Bronchial epithelial cell (primary cell): ENCODE measurements around the gene CFAP45. TPM values are rescaled to one million over a fixed set of nuclear protein-coding genes. Genes with fewer than 3 reads are reported as not detected.

Experiments used
- DNase-seq: peaks from one replicate; pipeline ENCODE4 v3.0.0-alpha.2; 2010; ENCODE audit warnings: low read depth
- FAIRE-seq: peaks from 2 replicates; lab custom pipeline; 2011; peaks lifted over from hg19 to GRCh38; lab: Jason Lieb, UNC
- H3K27me3 ChIP-seq: 2 replicates; pipeline ENCODE4 v1.5.1; 2011; ENCODE audit warnings: low read length; ENCODE audit not compliant: control insufficient read depth, insufficient read depth
- H3K36me3 ChIP-seq: 2 replicates; pipeline ENCODE4 v1.5.1; 2011; ENCODE audit warnings: low read length; ENCODE audit not compliant: control insufficient read depth, insufficient read depth
- H3K4me3 ChIP-seq: 2 replicates; pipeline ENCODE4 v1.5.1; 2011; ENCODE audit warnings: mild to moderate bottlenecking, low read depth, low read length, control low read depth
- CTCF ChIP-seq: IDR thresholded peaks from 2 replicates; pipeline ENCODE4 v1.5.1; 2011; ENCODE audit warnings: mild to moderate bottlenecking, moderate library complexity, low read length, control low read depth, inconsistent platforms; ENCODE audit not compliant: insufficient read depth, severe bottlenecking
- total RNA-seq: library from RNA; depleted of rRNA; stranded (reverse); fragments of >200 nt; gene quantifications from 2 replicates; pipeline ENCODE4 v1.2.1, GENCODE V29; 2014

CFAP45 gene
- total RNA-seq, 1 donor from 2014 or later = 0.53 TPM

- H3K4me3 ChIP-seq = no peak overlapping the region
- peaks cover 39% of the 10 kb centered on the region for H3K36me3 ChIP-seq
- no peak for TF ChIP-seq CTCF
- H3K27me3 ChIP-seq = no peaks in the 10 kb centered on the region
- no peak for DNase-seq
- FAIRE-seq = no peak
Measured at GRCh38 chr1:159930216-159930615, 30.3 kb upstream of the CFAP45 start.

GRCh38 chr1:159929155-159930051 is 29.4 kb upstream of the CFAP45 start:
- FAIRE-seq = no peak
- no peak for TF ChIP-seq CTCF
- H3K4me3 ChIP-seq = no peak overlapping the region

GRCh38 chr1:159928491-159929050 is 28.6 kb upstream of the CFAP45 start:
- H3K27me3 ChIP-seq = no peaks in the 10 kb centered on the region
- DNase-seq (no peak), FAIRE-seq (no peak)
- no peak for TF ChIP-seq CTCF
- H3K4me3 ChIP-seq = no peak overlapping the region
- H3K36me3 ChIP-seq = peaks cover 35% of the 10 kb centered on the region

More at GRCh38 chr1:159929155-159930051, 29.4 kb upstream of the CFAP45 start:
- H3K27me3 ChIP-seq = no peaks in the 10 kb centered on the region
- DNase-seq = no peak
- peaks cover 37% of the 10 kb centered on the region for H3K36me3 ChIP-seq

GRCh38 chr1:159927849-159928431 is 28.0 kb upstream of the CFAP45 start:
- DNase-seq (no peak), FAIRE-seq (no peak)
- no peak overlapping the region for H3K4me3 ChIP-seq
- TF ChIP-seq CTCF = no peak
- H3K36me3 ChIP-seq = peaks cover 35% of the 10 kb centered on the region
- H3K27me3 ChIP-seq = no peaks in the 10 kb centered on the region

- FAIRE-seq (no peak), DNase-seq (no peak)
Measured at GRCh38 chr1:159927211-159927848, 27.4 kb upstream of the CFAP45 start.

More at GRCh38 chr1:159927211-159927848, 27.4 kb upstream of the CFAP45 start:
- TF ChIP-seq CTCF = no peak
- Histone ChIP-seq H3K4me3 (no peak overlapping the region), H3K36me3 (peaks cover 36% of the 10 kb centered on the region), H3K27me3 (no peaks in the 10 kb centered on the region)
